Caco-2 (cell line): ENCODE data around the gene SLC13A5. TPM values are rescaled to one million over a fixed set of nuclear protein-coding genes. Genes with fewer than 3 reads are reported as not detected.

Source experiments
- BruUV-seq: library from RNA; stranded (reverse); fragments of 400-500 nt; replicated peaks from 2 replicates; lab custom pipeline; 2021; lab: Mats Ljungman, UMichigan
- CTCF ChIA-PET: fragments of 300-600 bp; sonication (Branson Sonifier 250); formaldehyde crosslinking; loops from one replicate; lab custom pipeline; 2022; ENCODE audit warnings: antibody characterized with exemption; lab: Charles Lee
- POLR2A ChIA-PET: fragments of 300-600 bp; sonication (Branson Sonifier 250); formaldehyde crosslinking; loops from one replicate; lab custom pipeline; 2022; ENCODE audit warnings: antibody characterized with exemption; lab: Charles Lee
- DNase-seq, 2 experiments: peaks; one replicate each; pipeline versions ENCODE4 v3.0.0 to v3.0.0-alpha.2; 2020 to 2022
- H3K27me3 ChIP-seq: replicated peaks from 2 replicates; pipeline ENCODE4 v1.6.0; 2011; ENCODE audit warnings: low read length; ENCODE audit not compliant: control insufficient read depth, insufficient read depth
- H3K36me3 ChIP-seq: 2 replicates; pipeline ENCODE4 v1.5.1; 2011; ENCODE audit warnings: low read length; ENCODE audit not compliant: control insufficient read depth, insufficient read depth
- H3K4me1 ChIP-seq: fragments of 250-450 bp; sonication (Bioruptor Pico); 2 replicates; pipeline ENCODE4 v1.5.1; 2020; ENCODE audit warnings: mild to moderate bottlenecking
- H3K4me3 ChIP-seq: 2 replicates; pipeline ENCODE4 v1.5.1; 2011; ENCODE audit warnings: low read depth, mild to moderate bottlenecking, control low read depth, low read length
- H3K9me3 ChIP-seq: fragments of 250-450 bp; sonication (Bioruptor Pico); 2 replicates; pipeline ENCODE4 v1.5.1; 2020; ENCODE audit warnings: mild to moderate bottlenecking, moderate library complexity
- H3K27ac Mint-ChIP-seq: one replicate; pipeline ENCODE4 v1.8.0; 2022; ENCODE audit warnings: mixed read lengths; ENCODE audit not compliant: unreplicated experiment
- H3K27me3 Mint-ChIP-seq: one replicate; pipeline ENCODE4 v1.8.0; 2022; ENCODE audit warnings: mixed read lengths; ENCODE audit not compliant: insufficient read depth, unreplicated experiment
- H3K36me3 Mint-ChIP-seq: one replicate; pipeline ENCODE4 v1.8.0; 2022; ENCODE audit warnings: mild to moderate bottlenecking, mixed read lengths; ENCODE audit not compliant: insufficient read depth, unreplicated experiment
- H3K4me1 Mint-ChIP-seq: one replicate; pipeline ENCODE4 v1.8.0; 2022; ENCODE audit warnings: low read depth, mixed read lengths; ENCODE audit not compliant: unreplicated experiment
- H3K4me3 Mint-ChIP-seq: one replicate; pipeline ENCODE4 v1.8.0; 2022; ENCODE audit warnings: mild to moderate bottlenecking, moderate library complexity, mixed read lengths; ENCODE audit not compliant: unreplicated experiment
- H3K9me3 Mint-ChIP-seq: one replicate; pipeline ENCODE4 v1.8.0; 2022; ENCODE audit warnings: mixed read lengths; ENCODE audit not compliant: unreplicated experiment
- CTCF ChIP-seq, 2 experiments: fragments of 200-600 bp in 1 of 2; IDR thresholded peaks; 1 replicate in 1 of 2; 2 replicates in 1 of 2; pipeline versions ENCODE4 v1.5.1 to v1.8.0; 2011 to 2022; ENCODE audit warnings: antibody characterized with exemption in 1 of 2, control low read depth in 1 of 2, inconsistent platforms in 1 of 2, low read depth in 1 of 2, low read length in 1 of 2, mild to moderate bottlenecking in 1 of 2, moderate library complexity in 1 of 2; ENCODE audit not compliant: insufficient read depth in 1 of 2, severe bottlenecking in 1 of 2, unreplicated experiment in 1 of 2
- intact Hi-C: fragments of 100-400 bp; cut with micrococcal nuclease; formaldehyde crosslinking; loops from one replicate; pipeline ENCODE4 v1.10.0; 2022; ENCODE audit not compliant: unreplicated experiment
- total RNA-seq: library from RNA; stranded (reverse); gene quantifications from 2 replicates; pipeline ENCODE4 v1.2.3, GENCODE V29; 2022

Gene SLC13A5
- total RNA-seq, 1 experiment from 2014 or later, result 0.11 TPM

DNA sequence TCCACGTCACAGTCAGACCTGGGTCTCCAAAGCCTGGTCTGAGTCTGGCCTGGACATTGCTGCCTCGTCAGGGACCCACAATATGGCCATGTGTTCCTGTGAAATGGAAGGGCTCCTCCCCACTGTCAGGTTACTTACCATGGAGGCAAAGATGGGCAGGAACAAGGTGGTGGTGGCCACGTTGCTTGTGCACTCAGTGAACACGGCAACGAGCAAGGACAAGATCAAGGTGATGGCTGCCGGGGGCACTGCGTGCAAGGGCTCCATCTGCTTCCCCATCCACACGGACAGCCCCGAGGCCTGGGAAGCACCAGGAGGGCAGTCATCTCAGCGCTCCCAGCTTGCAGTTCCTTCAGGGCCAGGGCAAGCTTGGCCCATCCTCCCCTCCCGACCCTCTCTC lies 22.5 kb downstream of the SLC13A5 start:
- H3K27ac Mint-ChIP-seq, result no peak overlapping the region
- H3K36me3 ChIP-seq, result no peaks in the 10 kb centered on the region
- H3K9me3 Mint-ChIP-seq, result no peaks in the 10 kb centered on the region
- H3K4me3 ChIP-seq, result no peak overlapping the region
- CTCF ChIA-PET, result no interaction called here
- intact Hi-C loops, result no loop called here
- no peak for TF ChIP-seq CTCF (IDR thresholded peaks at IDR 0.05; ENCODE audit: insufficient read depth in 1 of 2, low read depth in 1 of 2, low read length in 1 of 2, severe bottlenecking in 1 of 2, unreplicated experiment in 1 of 2)
- POLR2A ChIA-PET, result no interaction called here
- H3K4me1 Mint-ChIP-seq, result no peaks in the 10 kb centered on the region
- no peak for DNase-seq
- no peaks in the 10 kb centered on the region for H3K4me1 ChIP-seq
- no peaks in the 10 kb centered on the region for H3K27me3 ChIP-seq
- H3K4me3 Mint-ChIP-seq, result no peak overlapping the region
- no peaks in the 10 kb centered on the region for H3K36me3 Mint-ChIP-seq
- no TSS peak for BruUV-seq
- no peaks in the 10 kb centered on the region for H3K27me3 Mint-ChIP-seq
- H3K9me3 ChIP-seq, result no peaks in the 10 kb centered on the region

DNA sequence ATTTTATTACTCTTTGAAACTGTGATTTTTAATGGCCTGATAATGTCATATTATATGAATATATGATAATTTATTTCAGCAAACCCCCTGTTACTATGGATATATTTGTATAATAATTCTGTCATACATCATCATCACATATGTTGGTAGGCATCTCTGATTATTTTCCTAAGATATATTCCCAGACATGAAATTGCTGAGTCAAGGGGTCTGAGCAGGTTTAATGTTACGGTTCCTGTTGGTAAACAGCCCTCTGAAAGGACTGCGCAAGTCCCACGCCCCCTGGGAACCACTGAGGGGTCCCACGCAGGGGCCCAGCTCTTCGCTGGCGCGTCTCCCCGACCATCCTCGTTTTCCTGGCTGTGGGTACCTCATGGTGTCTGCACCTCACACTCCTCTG lies 24.2 kb downstream of the SLC13A5 start:
- intact Hi-C loops, result no loop called here
- Histone ChIP-seq H3K4me3 (no peak overlapping the region), H3K9me3 (no peaks in the 10 kb centered on the region), H3K36me3 (no peaks in the 10 kb centered on the region), H3K4me1 (no peaks in the 10 kb centered on the region), H3K27me3 (no peaks in the 10 kb centered on the region)
- Mint-ChIP-seq H3K36me3 (no peaks in the 10 kb centered on the region), H3K9me3 (no peaks in the 10 kb centered on the region), H3K4me1 (no peaks in the 10 kb centered on the region), H3K27me3 (no peaks in the 10 kb centered on the region), H3K27ac (no peak overlapping the region), H3K4me3 (no peak overlapping the region)
- DNase-seq, result no peak
- ChIA-PET CTCF (no interaction called here), POLR2A (no interaction called here)
- TF ChIP-seq CTCF (IDR thresholded peaks at IDR 0.05; ENCODE audit: insufficient read depth in 1 of 2, low read depth in 1 of 2, low read length in 1 of 2, severe bottlenecking in 1 of 2, unreplicated experiment in 1 of 2), result no peak
- no TSS peak for BruUV-seq

DNA sequence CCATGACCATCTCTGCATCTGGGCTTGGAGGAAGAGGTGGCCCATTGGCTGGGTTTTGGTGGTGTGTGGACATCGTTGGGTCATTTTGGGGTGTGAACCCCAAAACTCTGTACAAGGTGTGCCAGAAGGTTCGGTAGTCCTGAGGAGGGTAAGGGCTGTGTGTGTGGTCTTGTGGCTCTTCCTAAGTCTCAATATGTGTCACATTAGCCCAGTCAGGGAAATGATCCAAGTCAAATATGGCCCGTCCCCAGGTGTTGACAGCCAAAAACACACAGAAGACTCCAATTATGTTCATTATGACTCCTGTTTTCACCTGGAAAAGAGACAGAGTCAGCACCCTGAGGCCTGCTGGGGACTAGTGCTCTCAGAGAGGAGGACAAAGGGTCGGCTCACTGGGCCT lies 27.1 kb downstream of the SLC13A5 start:
- H3K36me3 Mint-ChIP-seq, result no peaks in the 10 kb centered on the region
- TF ChIP-seq CTCF (IDR thresholded peaks at IDR 0.05; ENCODE audit: insufficient read depth in 1 of 2, low read depth in 1 of 2, low read length in 1 of 2, severe bottlenecking in 1 of 2, unreplicated experiment in 1 of 2), result no peak
- H3K27me3 ChIP-seq, result no peaks in the 10 kb centered on the region
- H3K4me3 Mint-ChIP-seq, result no peak overlapping the region
- DNase-seq, result no peak
- H3K36me3 ChIP-seq, result no peaks in the 10 kb centered on the region
- H3K4me1 ChIP-seq, result no peaks in the 10 kb centered on the region
- no peaks in the 10 kb centered on the region for H3K4me1 Mint-ChIP-seq
- POLR2A ChIA-PET, result no interaction called here
- H3K9me3 ChIP-seq, result no peaks in the 10 kb centered on the region
- intact Hi-C loops, result no loop called here
- BruUV-seq, result no TSS peak
- no peaks in the 10 kb centered on the region for H3K27me3 Mint-ChIP-seq
- CTCF ChIA-PET, result no interaction called here
- no peaks in the 10 kb centered on the region for H3K9me3 Mint-ChIP-seq
- no peak overlapping the region for H3K27ac Mint-ChIP-seq
- no peak overlapping the region for H3K4me3 ChIP-seq
